IPS-NIHi7 (cell line): ENCODE results near the gene DIAPH3.

ENCODE experiments used
- DNase-seq: peaks from one replicate; pipeline ENCODE4 v3.0.0; 2012; ENCODE audit warnings: mixed read lengths; ENCODE audit errors: extremely low spot score

DIAPH3 gene

GRCh38 chr13:59677966-59678814, 485.5 kb downstream of the DIAPH3 start:
- peak; percentile 43 for DNase-seq

GRCh38 chr13:59677430-59677829, 486.3 kb downstream of the DIAPH3 start:
- no peak for DNase-seq

DNA sequence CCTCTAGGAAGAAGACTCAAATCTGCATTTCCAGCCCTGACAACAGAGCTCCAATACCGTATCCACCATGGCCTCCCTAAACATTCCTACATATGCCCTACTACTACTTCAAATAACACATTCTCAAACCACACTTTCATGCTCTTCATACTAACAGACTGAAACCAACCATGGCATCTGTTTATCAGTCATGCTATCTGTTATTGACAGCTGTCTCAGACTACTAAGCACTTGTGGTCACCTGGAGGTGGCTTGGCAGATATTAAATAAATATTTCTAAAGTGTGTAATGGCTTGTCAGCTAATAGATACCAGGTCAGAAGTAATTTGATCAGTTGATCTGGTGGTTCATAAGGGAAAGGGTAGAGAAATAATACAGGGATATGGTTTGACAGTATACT, 489.1 kb downstream of the DIAPH3 start:
- no peak for DNase-seq

- DNase-seq, result no peak
These were observed 490.4 kb downstream of the DIAPH3 start for GRCh38 chr13:59673286-59673685.

GRCh38 chr13:59672445-59672844, 491.3 kb downstream of the DIAPH3 start:
- DNase-seq, result no peak

GRCh38 chr13:59671881-59672280, 491.8 kb downstream of the DIAPH3 start:
- DNase-seq, result no peak

GRCh38 chr13:59666504-59666903, 497.2 kb downstream of the DIAPH3 start:
- DNase-seq, result no peak

DNA sequence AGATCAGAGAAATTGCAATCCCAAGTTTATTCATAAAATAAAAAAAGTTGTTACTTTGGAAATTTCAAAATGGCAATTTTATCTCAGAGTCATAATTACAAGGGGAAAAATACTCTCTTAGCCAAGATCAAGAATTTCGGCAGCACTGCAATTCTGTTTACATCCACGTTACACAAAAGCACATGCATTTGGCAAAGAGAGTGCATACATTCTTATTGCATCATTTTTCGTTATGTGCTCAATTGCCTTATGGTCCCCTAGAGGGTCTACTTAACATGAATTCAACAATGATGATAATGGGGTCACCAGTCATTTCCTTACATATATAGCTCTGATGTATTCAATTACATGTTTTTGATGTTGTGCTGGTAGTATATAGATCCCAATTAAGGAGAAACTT, 498.0 kb downstream of the DIAPH3 start:
- no peak for DNase-seq

DNA sequence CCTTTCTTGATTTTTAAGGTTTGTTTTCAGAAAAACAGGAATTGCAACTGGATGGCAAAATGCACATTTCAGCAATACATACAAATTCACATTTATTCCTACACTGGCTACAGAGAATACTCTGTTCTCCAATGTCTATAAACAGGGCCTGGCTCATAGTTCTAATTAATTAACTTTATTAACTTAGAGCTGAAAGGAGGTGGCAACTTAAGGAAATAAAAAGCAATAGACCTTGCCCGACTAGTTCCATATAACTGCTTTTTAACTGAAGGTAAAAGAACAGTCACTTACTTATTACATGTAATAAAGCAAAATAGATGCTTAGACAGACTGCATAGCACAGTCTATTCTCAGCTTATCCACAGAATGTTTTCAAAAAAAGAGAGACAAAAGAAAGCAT, 498.5 kb downstream of the DIAPH3 start:
- DNase-seq, result no peak

- no peak for DNase-seq
These were observed 499.1 kb downstream of the DIAPH3 start for GRCh38 chr13:59664586-59664985.

GRCh38 chr13:59663707-59664106, 500.0 kb downstream of the DIAPH3 start:
- DNase-seq, result no peak

- no peak for DNase-seq
These were observed 503.1 kb downstream of the DIAPH3 start for GRCh38 chr13:59660582-59660981.

- no peak for DNase-seq
These were observed 503.7 kb downstream of the DIAPH3 start for GRCh38 chr13:59659981-59660380.

GRCh38 chr13:59658738-59659330, 504.9 kb downstream of the DIAPH3 start:
- no peak for DNase-seq

DNA sequence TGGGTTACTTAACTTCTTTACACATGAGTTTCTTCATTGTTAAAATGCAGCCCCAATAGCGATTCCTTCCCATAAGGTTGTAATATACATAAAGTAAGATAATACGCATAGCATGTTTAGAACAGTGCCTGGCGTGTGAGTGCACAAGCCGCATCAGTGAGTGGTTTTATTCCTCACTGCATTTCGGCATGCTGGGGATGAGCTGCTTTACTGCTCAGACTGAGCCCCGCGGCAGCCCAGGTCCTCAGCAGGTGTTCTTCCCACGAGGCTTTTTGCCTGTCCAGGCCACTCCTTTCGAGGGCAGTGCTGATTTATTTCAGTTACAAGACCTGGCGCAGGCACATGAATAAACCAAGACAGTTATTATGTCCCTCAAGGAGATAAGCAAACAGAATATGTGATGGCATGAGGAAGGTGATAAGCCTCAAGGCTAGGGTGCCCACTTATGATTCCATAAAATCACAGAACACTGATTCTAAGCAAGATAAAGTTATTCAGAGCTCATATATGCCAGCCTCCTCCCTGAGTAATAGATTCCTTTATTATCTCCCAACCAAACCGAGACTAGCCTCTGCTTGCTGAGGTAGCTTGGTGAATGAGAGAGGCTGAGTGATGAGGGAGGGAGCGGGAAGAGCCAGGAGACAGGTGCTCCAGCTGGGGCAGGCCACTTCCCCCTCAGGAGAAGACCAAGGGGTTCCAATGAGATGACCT, 505.5 kb downstream of the DIAPH3 start:
- DNase-seq, result no peak

- no peak for DNase-seq
These were observed 509.8 kb downstream of the DIAPH3 start for GRCh38 chr13:59653916-59654315.

DNA sequence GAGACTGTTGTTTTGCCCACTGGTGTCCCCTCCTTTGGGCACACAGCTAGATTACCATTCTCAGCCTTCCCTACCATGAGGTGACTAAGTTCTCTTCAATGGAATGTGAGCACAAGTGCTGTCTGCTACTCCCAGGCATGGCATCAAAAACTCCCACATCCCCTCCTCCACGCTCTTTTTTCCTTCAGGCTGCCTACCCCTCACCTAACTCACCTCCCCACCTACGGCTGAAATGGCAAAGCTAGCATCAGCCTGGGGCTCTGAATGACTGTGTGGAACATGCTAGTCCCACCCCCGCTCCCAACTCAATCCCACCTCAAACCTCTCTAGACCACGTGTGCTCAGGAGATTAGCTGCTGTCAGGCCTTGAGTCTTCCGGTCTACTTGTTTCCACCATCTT, 512.2 kb downstream of the DIAPH3 start:
- no peak for DNase-seq

- no peak for DNase-seq
These were observed 519.7 kb downstream of the DIAPH3 start for GRCh38 chr13:59643906-59644626.

- no peak for DNase-seq
These were observed 520.3 kb downstream of the DIAPH3 start for GRCh38 chr13:59643364-59643841.

GRCh38 chr13:59641817-59642216, 521.9 kb downstream of the DIAPH3 start:
- DNase-seq, result no peak

DNA sequence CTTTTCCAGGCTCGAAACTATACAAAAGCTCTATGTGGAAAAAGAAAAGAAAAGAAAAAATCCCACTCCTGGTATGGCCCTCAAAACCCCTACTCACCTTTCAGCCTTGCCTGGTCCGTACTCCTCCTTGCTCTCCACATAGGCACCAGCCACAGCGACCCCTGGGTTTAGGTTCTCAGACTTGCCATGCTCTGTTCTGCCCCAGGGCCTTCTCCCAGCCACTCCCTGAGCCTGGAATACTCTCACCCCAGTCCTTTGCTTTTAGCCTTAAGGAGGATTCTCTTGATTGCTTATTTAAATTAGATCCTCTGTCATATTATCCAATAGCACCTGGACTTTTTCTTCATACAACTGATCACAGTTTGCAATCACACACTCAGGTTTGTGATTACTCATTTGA, 522.5 kb downstream of the DIAPH3 start:
- peak; percentile 71 for DNase-seq

DNA sequence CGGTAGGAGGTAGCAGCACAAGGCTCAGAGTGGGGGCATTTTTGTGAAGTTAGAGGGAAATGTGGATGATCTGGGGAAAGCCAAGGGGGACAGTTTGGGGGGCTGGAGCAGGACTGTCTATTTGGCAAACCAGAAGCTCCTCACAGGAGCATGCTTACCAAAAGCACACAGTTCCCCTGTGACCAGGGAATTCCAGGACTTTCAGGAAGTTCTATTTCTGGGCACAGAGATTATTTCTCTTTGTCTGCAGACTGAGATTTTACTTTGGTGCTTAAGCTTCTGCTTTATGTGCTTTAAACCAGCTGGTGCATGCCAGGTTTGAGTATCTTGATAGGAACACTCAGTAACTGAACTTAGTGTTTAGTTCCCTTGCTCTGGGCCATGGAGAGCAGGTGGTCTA, 525.3 kb downstream of the DIAPH3 start:
- no peak for DNase-seq
